Tibial nerve (tissue), 4 donors: ENCODE data around the gene TENT4B. TPM values are rescaled to one million over a fixed set of nuclear protein-coding genes. Genes with fewer than 3 reads are reported as not detected.

ENCODE experiments used
- DNase-seq, 2 donors: peaks; one replicate each; pipeline ENCODE4 v3.0.0-alpha.2; 2019; ENCODE audit warnings: low spot score in 2 of 2
- H3K27ac ChIP-seq, 4 donors: fragments of 200-600 bp; sonication (generic) in 3 of 4; one replicate each; pipeline ENCODE4 v1.5.1; 2017 to 2019; ENCODE audit warnings: mild to moderate bottlenecking in 1 of 4
- H3K27me3 ChIP-seq, 2 donors: fragments of 200-600 bp; sonication (generic) in 1 of 2; one replicate each; pipeline versions ENCODE4 v1.5.1 to v1.6.0; 2017 to 2019
- H3K36me3 ChIP-seq, 3 donors: fragments of 200-600 bp; sonication (generic); one replicate each; pipeline ENCODE4 v1.5.1; 2018 to 2019
- H3K4me1 ChIP-seq, 4 donors: fragments of 200-600 bp; sonication (generic) in 3 of 4; one replicate each; pipeline ENCODE4 v1.5.1; 2017 to 2019
- H3K4me3 ChIP-seq, 4 donors: fragments of 200-600 bp; sonication (generic) in 3 of 4; one replicate each; pipeline ENCODE4 v1.5.1; 2017 to 2019; ENCODE audit warnings: mild to moderate bottlenecking in 1 of 4, moderate library complexity in 1 of 4
- H3K9me3 ChIP-seq, 4 donors: fragments of 200-600 bp; sonication (generic) in 3 of 4; one replicate each; pipeline ENCODE4 v1.5.1; 2017 to 2019
- EP300 ChIP-seq, 2 donors: sonication (generic); formaldehyde crosslinking; IDR thresholded peaks; one replicate each; pipeline ENCODE4 v1.6.1; 2017; ENCODE audit warnings: antibody characterized with exemption in 2 of 2, mild to moderate bottlenecking in 1 of 2
- POLR2A ChIP-seq, 2 donors: fragments of 450-650 bp; IDR thresholded peaks; one replicate each; pipeline ENCODE4 v1.6.1; 2017; ENCODE audit warnings: antibody characterized with exemption in 2 of 2, mild to moderate bottlenecking in 2 of 2, moderate library complexity in 2 of 2
- WGBS, 2 donors: methylation state at CpG; one replicate each; pipeline ENCODE4 v1.1.5; 2018; 5-methylcytosine and 5-hydroxymethylcytosine counted together
- small RNA-seq: library from RNA; depleted of rRNA; stranded (forward); fragments of <200 nt; gene quantifications from one replicate; pipeline ENCODE3, GENCODE V24; 2016
- total RNA-seq, 4 donors: library from RNA; depleted of rRNA; stranded (reverse); fragments of >200 nt; gene quantifications; one replicate each; pipeline ENCODE4 v1.1.0, GENCODE V29; 2016
- TF ChIP-seq, protein P1 (sequence below), 5 experiments: fragments of 200-600 bp in 3 of 5; fragments of 450-650 bp in 2 of 5; sonication (generic) in 3 of 5; IDR thresholded peaks; one replicate each; pipeline ENCODE4 v1.5.1; 2016 to 2019; ENCODE audit warnings: antibody characterized with exemption in 5 of 5, mild to moderate bottlenecking in 3 of 5, moderate library complexity in 2 of 5

TENT4B gene
- total RNA-seq, 4 donors from 2014 or later = 11.7 to 18.6 (median 16.5) TPM

DNA sequence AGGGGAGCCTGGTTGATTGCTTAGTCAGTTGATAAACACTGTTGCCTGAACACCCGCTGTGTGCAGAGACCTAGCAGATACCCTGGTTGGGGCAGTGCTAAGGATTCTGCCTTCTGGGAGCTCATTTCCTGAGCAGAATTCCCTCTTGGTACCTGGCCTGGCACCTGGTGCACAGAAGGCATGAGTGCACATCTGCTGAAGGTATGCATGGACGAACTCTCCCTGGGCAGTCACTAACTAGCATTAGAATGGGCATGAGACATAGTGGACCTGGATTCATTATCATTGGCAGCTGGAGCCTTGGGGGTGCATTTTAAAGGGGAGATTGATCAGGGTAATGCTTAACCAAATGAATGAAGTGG is 126.4 kb downstream of the TENT4B start:
- WGBS, 2 donors = 51 to 63% methylated on average over 2 of the region's 2 CpGs
- Histone ChIP-seq H3K27me3 (no peaks in the 10 kb centered on the region), H3K4me3 (no peak overlapping the region), H3K27ac (no peak overlapping the region), H3K4me1 (peaks cover 0 to 40% (median 22%) of the 10 kb centered on the region in 4 donors), H3K36me3 (no peaks in the 10 kb centered on the region), H3K9me3 (no peaks in the 10 kb centered on the region)
- DNase-seq = no peak
- TF ChIP-seq, protein P1, sequence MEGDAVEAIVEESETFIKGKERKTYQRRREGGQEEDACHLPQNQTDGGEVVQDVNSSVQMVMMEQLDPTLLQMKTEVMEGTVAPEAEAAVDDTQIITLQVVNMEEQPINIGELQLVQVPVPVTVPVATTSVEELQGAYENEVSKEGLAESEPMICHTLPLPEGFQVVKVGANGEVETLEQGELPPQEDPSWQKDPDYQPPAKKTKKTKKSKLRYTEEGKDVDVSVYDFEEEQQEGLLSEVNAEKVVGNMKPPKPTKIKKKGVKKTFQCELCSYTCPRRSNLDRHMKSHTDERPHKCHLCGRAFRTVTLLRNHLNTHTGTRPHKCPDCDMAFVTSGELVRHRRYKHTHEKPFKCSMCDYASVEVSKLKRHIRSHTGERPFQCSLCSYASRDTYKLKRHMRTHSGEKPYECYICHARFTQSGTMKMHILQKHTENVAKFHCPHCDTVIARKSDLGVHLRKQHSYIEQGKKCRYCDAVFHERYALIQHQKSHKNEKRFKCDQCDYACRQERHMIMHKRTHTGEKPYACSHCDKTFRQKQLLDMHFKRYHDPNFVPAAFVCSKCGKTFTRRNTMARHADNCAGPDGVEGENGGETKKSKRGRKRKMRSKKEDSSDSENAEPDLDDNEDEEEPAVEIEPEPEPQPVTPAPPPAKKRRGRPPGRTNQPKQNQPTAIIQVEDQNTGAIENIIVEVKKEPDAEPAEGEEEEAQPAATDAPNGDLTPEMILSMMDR (IDR thresholded peaks at IDR 0.05) = no peak
- no peak for TF ChIP-seq POLR2A (IDR thresholded peaks at IDR 0.05)
- TF ChIP-seq EP300 (IDR thresholded peaks at IDR 0.05) = no peak

DNA sequence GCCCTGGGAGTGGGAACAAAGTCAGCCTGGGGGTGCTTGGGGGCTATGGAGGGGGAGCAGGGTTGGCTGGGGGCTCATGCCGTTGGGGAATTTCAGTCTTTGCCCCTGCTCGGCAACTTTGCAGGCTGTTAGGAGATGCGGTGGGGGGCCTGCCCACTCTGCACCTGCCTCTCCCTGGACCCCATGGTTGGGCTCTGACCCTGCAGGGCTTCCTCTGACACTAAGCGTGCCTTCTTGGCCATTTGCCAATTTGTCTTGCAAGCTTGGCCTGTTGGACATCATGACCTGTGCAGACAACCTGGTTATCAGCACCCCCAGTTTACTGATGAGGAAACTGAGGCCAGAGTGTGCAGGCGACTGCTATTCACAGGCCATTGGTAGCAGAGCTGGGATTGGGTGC is 127.8 kb downstream of the TENT4B start:
- WGBS, 2 donors = 81 to 94% methylated on average over 5 of the region's 5 CpGs
- Histone ChIP-seq H3K27me3 (no peaks in the 10 kb centered on the region), H3K36me3 (no peaks in the 10 kb centered on the region), H3K4me3 (no peak overlapping the region), H3K4me1 (peaks cover 0 to 45% (median 23%) of the 10 kb centered on the region in 4 donors), H3K27ac (peak overlapping the region in 3 of 4 donors; percentile 67 to 75 (median 71)), H3K9me3 (no peaks in the 10 kb centered on the region)
- DNase-seq = no peak
- TF ChIP-seq, protein P1 (IDR thresholded peaks at IDR 0.05) = no peak
- TF ChIP-seq EP300 (IDR thresholded peaks at IDR 0.05) (no peak), POLR2A (IDR thresholded peaks at IDR 0.05) (no peak)

Small RNAs within 50 kb of the gene (small RNA-seq; reads per million reads assigned to genes)
- not detected for gene RF00156
- not detected for gene RPL10P14

Other genes with a start within 250 kb of the TENT4B start
- gene CNEP1R1, start 128.1 kb upstream of the TENT4B start, total RNA-seq = 10 to 100 TPM in 2 of 4 donors, 1 to 10 TPM in 2; 5.3 to 23.2 (median 10.2) TPM
- gene HEATR3, start 87.3 kb upstream of the TENT4B start, total RNA-seq = 10 to 100 TPM; 24.1 to 62.7 (median 38.9) TPM
- 10 to 100 TPM; 40.4 to 50.9 (median 41.2) TPM for gene ADCY7, start 113.2 kb downstream of the TENT4B start, total RNA-seq
- gene BRD7, start 215.7 kb downstream of the TENT4B start, total RNA-seq = 10 to 100 TPM; 35.4 to 55.7 (median 41.6) TPM